Effector memory CD4-positive, alpha-beta T cell (primary cell): ENCODE data around the gene DAZAP2.

Experiments used
- DNase-seq, 3 donors: peaks; one replicate each; pipeline ENCODE4 v3.0.0-alpha.2; 2020
- H3K27ac ChIP-seq: 2 replicates; pipeline ENCODE4 v1.7.0; 2013; ENCODE audit warnings: mild to moderate bottlenecking, low read length, moderate library complexity; ENCODE audit not compliant: insufficient read depth, poor library complexity, severe bottlenecking
- H3K27me3 ChIP-seq: replicated peaks from 2 replicates; pipeline ENCODE4 v1.7.0; 2013; ENCODE audit warnings: mild to moderate bottlenecking, low read length; ENCODE audit not compliant: insufficient read depth, control insufficient read depth, poor library complexity, severe bottlenecking
- H3K36me3 ChIP-seq: 2 replicates; pipeline ENCODE4 v1.7.0; 2013; ENCODE audit warnings: mild to moderate bottlenecking, low read length, moderate library complexity; ENCODE audit not compliant: control insufficient read depth, insufficient read depth
- H3K4me1 ChIP-seq: 2 replicates; pipeline ENCODE4 v1.7.0; 2013; ENCODE audit warnings: low read length, mild to moderate bottlenecking; ENCODE audit not compliant: control insufficient read depth, insufficient read depth, poor library complexity, severe bottlenecking
- H3K4me3 ChIP-seq: 2 replicates; pipeline ENCODE4 v1.7.0; 2013; ENCODE audit warnings: low read length, low read depth, mild to moderate bottlenecking; ENCODE audit not compliant: insufficient read depth, poor library complexity, severe bottlenecking
- H3K9me3 ChIP-seq: 2 replicates; pipeline ENCODE4 v1.7.0; 2013; ENCODE audit warnings: mild to moderate bottlenecking, low read length, moderate library complexity; ENCODE audit not compliant: control insufficient read depth

Gene DAZAP2

DNA sequence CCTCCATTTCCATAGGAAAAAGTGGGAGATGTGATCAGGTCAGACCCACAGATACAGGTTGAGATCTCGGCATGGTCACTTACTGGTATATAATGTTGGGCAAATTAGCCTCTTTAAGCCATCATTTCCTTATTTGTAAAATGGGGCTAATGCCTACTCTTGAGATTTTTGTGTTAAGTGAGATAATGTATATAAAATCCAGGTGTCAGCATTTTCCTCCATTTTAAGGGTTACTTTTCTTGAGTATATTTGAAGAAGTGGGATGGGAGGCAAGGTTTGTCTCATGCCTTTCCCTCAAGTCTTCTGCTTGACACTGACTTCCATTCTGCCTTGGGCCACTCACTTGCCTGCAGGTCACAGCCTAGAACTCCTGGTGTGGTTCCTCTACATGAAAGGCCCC, 10.7 kb upstream of the DAZAP2 start:
- Histone ChIP-seq H3K27me3 (no peaks in the 10 kb centered on the region), H3K4me1 (no peaks in the 10 kb centered on the region), H3K4me3 (no peak overlapping the region), H3K27ac (no peak overlapping the region), H3K36me3 (no peaks in the 10 kb centered on the region), H3K9me3 (no peaks in the 10 kb centered on the region)
- DNase-seq, result no peak

GRCh38 chr12:51229116-51229809, 9.4 kb upstream of the DAZAP2 start:
- Histone ChIP-seq H3K27me3 (no peaks in the 10 kb centered on the region), H3K36me3 (no peaks in the 10 kb centered on the region), H3K9me3 (no peaks in the 10 kb centered on the region), H3K4me3 (no peak overlapping the region), H3K4me1 (no peaks in the 10 kb centered on the region), H3K27ac (no peak overlapping the region)
- no peak for DNase-seq

DNA sequence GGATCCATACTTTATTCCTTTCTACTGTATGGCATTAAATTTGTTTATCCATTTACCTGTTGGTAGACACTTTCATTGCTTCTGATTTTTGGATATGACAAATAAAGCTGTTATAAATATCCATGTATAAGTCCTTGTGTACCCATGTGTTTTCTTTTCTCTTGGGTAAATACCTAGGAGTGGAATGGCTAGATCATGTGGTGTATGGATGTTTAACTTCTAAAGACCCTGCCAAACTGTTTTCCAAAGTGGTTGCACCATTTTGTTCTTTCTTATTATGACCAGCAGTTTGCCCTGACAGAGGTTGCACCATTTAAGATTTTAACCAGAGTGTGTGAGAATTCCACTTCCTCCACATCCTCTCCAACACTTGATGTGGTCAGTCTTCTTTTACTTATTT, 6.0 kb upstream of the DAZAP2 start:
- Histone ChIP-seq H3K27me3 (no peaks in the 10 kb centered on the region), H3K9me3 (no peaks in the 10 kb centered on the region), H3K36me3 (no peaks in the 10 kb centered on the region), H3K4me1 (no peaks in the 10 kb centered on the region), H3K4me3 (no peak overlapping the region), H3K27ac (no peak overlapping the region)
- no peak for DNase-seq

DNA sequence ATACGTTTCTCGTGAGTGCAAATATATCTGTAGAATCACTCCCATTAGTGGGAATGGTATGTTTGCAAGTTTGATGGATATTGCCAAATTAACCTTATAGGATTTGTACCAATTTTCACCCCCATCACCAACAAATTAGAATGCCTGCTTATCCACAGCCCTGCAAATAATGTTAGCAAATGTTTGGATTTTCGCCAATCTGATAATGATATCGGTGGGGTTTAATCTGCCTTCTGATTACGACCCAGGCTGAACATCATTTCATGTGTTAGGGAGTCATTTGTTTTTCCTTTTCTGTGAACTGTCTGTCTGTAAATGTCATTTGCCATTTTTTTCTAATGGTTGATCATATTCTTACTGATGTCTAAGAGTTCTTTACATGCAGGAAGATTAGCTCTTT, 4.1 kb upstream of the DAZAP2 start:
- no peaks in the 10 kb centered on the region for H3K27me3 ChIP-seq
- no peaks in the 10 kb centered on the region for H3K9me3 ChIP-seq
- no peaks in the 10 kb centered on the region for H3K36me3 ChIP-seq
- peaks cover 5% of the 10 kb centered on the region for H3K4me1 ChIP-seq
- DNase-seq, result no peak
- H3K27ac ChIP-seq, result no peak overlapping the region
- H3K4me3 ChIP-seq, result no peak overlapping the region

DNA sequence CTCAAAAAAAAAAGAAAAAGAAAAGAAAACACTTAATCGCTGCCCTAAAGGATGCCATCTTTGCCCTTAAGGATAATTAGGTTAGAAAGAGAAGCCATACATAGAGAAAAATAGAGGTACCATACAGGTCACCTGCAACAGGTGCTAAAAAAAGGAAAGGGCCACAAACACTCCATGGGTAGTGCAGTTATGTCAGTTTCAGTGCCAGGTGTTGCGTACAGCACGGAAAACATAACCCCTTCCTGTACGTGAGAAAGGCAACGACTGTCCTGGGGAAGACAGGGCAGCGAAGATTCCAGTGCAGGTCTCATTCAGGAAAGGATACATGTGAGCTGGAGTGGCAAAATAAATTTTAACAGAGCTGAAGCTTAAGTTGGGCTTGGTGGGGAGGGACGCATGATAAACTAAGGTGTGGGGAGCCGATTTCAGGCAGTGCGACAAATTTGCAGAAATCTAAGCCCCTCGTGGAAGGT, 553 bp upstream of the DAZAP2 start:
- Histone ChIP-seq H3K27ac (peak overlapping the region; percentile 100), H3K4me1 (peaks cover 16% of the 10 kb centered on the region), H3K9me3 (no peaks in the 10 kb centered on the region), H3K36me3 (peaks cover 27% of the 10 kb centered on the region), H3K27me3 (no peaks in the 10 kb centered on the region), H3K4me3 (peak overlapping the region; percentile 93)
- DNase-seq, result no peak

GRCh38 chr12:51240971-51241370, 2.3 kb downstream of the DAZAP2 start:
- Histone ChIP-seq H3K4me1 (peaks cover 18% of the 10 kb centered on the region), H3K27ac (peak overlapping the region; percentile 10), H3K36me3 (peaks cover 37% of the 10 kb centered on the region), H3K9me3 (no peaks in the 10 kb centered on the region), H3K27me3 (no peaks in the 10 kb centered on the region), H3K4me3 (no peak overlapping the region)
- DNase-seq, result no peak

DNA sequence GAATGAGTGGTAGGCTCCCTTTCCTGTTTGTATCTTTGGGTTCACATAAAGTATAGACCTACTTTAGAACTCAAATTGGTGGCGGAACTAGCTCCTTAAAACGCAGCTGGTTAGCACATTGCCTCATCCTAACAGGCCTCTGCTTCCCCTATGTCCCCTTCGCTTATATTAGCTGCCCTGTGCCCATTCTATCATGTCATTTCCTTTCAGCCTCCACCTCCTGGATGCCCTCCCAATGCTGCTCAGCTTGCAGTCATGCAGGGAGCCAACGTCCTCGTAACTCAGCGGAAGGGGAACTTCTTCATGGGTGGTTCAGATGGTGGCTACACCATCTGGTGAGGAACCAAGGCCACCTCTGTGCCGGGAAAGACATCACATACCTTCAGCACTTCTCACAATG, 3.5 kb downstream of the DAZAP2 start:
- Histone ChIP-seq H3K4me1 (peaks cover 30% of the 10 kb centered on the region), H3K27ac (no peak overlapping the region), H3K4me3 (no peak overlapping the region), H3K36me3 (peaks cover 37% of the 10 kb centered on the region), H3K27me3 (no peaks in the 10 kb centered on the region), H3K9me3 (no peaks in the 10 kb centered on the region)
- no peak for DNase-seq

DNA sequence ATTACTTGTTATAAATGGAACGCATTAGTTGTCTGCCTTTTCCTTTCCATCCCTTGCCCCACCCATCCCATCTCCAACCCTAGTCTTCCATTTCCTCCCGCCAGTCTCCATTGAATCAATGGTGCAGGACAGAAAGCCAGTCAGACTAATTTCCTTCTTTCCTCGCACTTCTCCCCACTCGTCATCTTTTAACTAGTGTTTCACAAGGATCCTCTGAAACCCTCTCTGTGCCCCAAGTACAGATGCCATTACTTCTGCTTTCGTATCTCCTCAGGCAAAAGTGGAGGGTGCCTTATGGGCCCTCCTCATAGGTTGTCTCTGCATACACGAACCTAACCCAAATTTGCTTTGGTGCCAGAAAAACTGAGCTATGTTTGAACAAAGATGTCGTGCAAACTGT, 4.2 kb downstream of the DAZAP2 start:
- H3K9me3 ChIP-seq, result no peaks in the 10 kb centered on the region
- peaks cover 37% of the 10 kb centered on the region for H3K36me3 ChIP-seq
- H3K4me1 ChIP-seq, result peaks cover 37% of the 10 kb centered on the region
- H3K4me3 ChIP-seq, result no peak overlapping the region
- no peaks in the 10 kb centered on the region for H3K27me3 ChIP-seq
- DNase-seq, result no peak
- H3K27ac ChIP-seq, result no peak overlapping the region

- Histone ChIP-seq H3K36me3 (peaks cover 37% of the 10 kb centered on the region), H3K4me1 (peaks cover 38% of the 10 kb centered on the region)
Measured at GRCh38 chr12:51244269-51244668, 5.6 kb downstream of the DAZAP2 start.

DNA sequence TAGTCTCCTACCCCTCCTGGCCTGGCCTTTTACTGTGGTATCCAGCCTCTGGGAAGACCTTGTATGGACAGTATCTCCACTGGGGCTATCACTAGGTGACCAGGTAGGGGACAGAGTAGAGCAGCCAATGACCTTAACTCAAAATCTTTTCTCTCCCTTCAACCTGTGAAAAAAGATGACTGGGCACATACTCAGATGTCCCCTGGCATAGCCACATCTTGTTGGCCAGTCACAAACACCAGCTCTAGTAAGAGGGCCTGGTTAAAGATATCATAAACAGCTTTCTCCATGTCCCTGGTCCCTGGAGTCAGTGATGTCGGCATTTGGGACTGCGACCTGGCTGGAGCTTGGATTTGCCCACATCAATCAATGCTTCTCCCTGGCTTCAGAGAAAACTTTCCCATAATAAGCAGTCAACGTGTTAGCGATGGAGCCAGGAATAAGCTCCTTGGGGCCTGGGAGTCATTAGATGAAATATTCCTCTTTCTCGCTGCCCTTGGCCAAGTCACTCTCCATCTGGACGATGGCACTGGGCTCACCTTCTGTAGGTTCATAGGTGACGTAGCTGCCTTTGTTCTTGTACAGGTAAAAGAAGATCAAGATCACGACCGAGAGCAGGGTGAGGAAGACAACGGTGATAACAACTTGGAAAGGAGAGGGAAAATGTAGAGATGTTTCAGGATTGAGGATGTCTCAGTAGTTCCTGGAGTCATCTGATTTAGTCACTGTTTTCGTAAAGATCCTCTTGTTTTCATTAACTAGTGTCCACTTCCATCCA, 7.0 kb downstream of the DAZAP2 start:
- H3K36me3 ChIP-seq, result peaks cover 32% of the 10 kb centered on the region
- no peak overlapping the region for H3K4me3 ChIP-seq
- DNase-seq, result no peak
- H3K27ac ChIP-seq, result peak overlapping the region; percentile 56
- no peaks in the 10 kb centered on the region for H3K9me3 ChIP-seq
- no peaks in the 10 kb centered on the region for H3K27me3 ChIP-seq
- peaks cover 31% of the 10 kb centered on the region for H3K4me1 ChIP-seq

More at GRCh38 chr12:51244269-51244668, 5.6 kb downstream of the DAZAP2 start:
- Histone ChIP-seq H3K27ac (no peak overlapping the region), H3K4me3 (no peak overlapping the region), H3K27me3 (no peaks in the 10 kb centered on the region), H3K9me3 (no peaks in the 10 kb centered on the region)
- no peak for DNase-seq
